OCI-M1 (cell line): ENCODE measurements around the gene ARHGEF10L.

Source experiments
- DNase-seq: peaks from one replicate; lab custom pipeline; 2025; lab: John Stamatoyannopoulos, UW

ARHGEF10L gene

DNA sequence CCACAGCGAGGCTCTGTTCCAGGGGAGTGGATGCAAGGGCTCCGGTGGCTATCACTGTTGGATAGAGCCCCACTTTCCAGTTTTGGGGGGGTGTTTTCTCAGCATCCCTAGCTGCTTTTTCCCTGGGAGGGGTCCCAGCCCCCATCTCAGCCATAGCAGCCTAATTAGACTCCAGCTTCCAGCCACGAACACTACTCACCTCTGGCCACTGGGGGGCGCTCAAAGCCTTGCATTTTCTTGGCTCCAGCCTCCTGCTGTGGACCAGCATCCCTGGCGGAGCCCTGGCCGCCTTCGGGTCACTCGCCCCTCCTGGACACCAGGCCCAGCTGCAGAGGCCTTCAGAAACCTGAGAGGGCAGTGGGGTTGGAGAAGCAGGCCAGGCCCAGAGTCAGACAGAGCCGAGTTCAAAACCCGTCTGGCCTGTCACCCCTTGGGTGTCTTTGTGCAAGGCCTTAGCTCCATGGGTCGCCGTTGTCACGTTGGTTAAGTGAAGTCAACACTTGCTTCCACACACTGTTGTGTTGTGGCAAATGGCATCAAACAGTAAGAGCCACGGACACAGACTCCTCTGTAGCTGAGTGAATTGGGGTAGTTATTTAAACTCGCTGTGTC is 122.2 kb downstream of the ARHGEF10L start:
- DNase-seq, result peak; percentile 72

DNA sequence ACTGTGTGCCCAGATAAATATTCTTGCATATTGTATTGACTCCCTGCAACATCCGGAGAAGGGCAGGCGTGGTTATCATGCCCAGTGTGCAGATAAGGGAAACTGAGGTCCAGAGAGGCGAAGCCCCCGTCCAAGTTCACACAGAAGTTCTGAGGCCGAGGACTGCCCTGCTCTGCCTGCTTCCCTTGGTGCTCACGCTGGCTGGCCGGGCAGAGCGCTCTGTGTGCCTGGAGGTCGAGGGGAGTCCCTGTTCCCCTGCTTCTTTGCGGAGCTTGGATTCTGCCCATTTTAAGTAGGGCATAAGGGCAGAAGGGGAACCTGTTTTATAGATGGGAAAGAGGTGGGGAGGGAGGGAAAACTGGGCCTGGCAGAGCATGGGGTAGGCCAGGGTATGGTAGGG is 122.8 kb downstream of the ARHGEF10L start:
- no peak for DNase-seq

DNA sequence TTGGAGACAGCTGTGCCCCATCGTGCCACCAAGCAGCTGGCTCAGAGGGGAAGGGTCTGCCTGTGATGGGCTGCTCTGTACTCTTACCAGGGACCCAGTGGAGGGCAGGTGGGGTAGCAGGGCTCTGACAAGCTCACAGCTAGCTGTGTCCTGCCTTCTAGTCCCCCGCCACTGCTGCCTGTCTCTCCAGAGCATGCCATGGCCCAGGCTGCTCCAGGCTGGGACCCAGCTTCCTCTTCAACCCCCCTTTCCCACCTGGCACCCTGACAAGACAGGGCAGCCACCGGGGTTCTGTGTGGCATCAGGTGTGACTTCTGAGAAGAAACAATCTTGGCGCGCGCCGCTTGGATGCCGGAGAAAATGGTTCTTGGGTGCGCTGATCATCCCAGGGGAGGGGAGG is 123.3 kb downstream of the ARHGEF10L start:
- no peak for DNase-seq

DNA sequence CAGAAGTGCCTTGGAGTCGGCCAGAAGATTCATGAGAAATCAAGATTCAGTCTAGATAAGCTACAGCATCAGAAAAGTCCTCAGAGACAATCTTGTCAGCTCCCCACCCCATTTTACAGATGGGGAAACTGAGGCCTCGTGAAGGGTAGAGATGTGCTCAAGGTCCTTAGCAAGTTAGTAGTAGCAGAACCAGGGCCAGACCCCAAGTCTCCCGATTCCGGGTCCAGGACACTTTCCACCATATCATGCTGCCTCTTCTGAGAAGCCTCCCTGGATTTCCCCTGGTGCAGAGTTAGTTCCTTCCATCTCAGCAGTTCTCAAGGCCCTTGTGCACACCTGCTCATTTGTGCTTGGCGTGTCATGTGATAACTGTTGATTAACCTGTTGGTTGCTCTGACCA is 124.1 kb downstream of the ARHGEF10L start:
- no peak for DNase-seq

DNA sequence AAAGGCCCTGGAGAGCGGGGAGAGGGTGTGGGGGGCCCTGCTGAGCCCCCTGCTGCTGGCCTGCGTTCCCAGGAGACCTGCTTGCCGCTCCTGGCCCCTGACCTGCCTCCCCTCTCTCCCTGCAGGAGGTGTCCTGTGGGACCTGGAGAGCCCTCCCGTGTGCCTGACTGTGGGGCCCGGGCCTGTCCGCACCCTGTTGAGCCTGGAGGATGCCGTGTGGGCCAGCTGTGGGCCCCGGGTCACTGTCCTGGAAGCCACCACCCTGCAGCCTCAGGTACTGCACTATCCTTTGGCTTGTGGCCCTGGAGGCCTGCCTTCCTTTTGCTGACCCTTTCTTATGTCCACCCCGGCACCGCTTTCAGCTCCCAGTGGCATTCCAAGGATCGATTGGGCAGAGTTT is 124.8 kb downstream of the ARHGEF10L start:
- DNase-seq, result no peak

DNA sequence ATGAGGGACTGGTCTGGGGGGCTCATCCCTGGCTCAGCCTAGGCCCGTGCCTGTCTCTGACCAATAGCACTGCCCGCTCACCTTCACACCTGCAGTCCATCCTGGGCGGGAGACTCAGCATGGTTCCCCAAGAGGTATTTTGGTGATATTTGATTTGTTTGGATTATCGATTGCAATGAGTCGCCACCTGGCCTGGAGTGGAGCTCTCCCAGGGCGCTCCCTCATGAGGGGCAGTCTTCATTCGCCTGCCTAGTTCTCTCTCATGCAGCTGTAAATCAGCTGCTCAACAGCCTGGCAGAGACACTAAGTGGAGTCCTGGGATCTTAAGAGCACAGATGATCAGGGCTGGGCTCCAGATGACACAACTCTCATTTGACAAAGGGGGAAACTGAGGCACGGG is 125.6 kb downstream of the ARHGEF10L start:
- DNase-seq, result no peak

DNA sequence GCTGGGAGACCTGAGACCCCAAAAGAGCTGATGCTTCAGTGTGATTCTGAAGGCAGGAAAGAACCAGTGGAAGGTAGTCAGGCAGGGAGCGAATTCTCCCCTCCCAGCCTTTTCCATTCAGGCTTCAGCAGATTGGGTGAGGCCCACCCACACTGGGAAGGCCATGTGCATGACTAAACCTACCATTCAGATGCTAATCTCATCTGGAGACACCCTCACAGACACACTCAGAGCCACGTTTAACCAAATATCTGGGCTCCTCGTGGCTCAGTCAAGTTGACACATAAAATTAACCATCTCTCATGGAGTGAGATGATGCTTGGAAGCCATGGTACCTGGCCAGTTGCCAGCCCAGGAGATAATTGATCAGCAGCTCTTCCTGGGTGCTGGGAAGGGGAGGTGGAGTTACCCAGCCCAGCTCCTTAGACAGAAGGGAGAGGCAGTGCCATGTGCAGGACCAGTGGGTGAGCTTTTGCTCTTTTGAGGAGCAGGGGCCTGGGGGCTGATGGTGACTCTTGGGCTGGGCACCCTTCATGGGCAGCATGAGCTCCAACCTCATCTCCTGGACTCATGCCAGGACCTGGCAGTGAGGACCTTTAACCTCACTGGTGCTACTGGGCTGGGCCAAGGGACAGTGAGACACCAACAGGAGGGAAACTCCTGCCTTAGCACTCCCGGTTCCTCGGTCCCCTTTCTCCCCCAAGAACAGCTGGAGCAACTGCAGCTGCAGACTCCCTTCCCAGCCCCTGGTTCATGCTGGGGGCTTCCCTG is 126.6 kb downstream of the ARHGEF10L start:
- DNase-seq, result no peak

DNA sequence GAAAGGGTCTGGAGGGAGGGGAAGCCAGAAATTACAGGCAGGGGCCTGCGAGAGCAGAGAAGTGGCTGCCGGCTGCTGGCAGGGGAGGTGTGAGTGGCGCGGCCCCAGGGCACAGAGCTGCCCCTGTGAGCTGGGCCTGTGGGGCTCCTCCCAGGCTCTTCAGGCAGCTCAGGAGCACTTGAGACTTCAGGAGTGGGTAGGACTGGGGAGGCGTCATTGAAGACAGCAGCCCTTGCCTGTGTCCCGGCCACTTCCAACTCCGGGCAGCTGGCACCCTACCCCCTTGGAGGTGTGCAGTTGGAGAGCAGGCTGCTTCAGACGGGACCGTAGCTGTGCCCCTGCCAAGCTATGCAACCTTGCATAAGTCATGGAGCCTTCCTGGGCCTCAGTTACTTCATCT is 128.1 kb downstream of the ARHGEF10L start:
- no peak for DNase-seq

DNA sequence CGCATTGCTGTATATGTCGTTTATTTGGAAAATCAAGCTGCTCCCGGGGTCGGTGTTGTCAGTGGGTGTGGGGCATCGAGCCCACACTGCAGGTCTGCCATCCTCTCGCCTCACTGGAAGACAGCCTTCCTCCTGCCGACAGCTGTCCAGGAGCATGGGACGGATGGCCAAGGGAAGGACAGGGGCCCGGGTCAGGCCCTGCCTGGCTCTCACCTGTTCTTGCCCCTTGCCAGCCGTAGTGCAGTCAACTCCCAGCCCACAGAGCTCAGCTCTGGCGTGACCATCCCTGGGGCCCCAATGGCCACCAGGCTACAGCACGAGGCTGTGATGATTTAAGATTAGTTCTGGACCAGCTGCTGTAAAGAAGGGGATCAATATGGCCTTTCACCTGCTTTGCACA is 128.7 kb downstream of the ARHGEF10L start:
- no peak for DNase-seq

DNA sequence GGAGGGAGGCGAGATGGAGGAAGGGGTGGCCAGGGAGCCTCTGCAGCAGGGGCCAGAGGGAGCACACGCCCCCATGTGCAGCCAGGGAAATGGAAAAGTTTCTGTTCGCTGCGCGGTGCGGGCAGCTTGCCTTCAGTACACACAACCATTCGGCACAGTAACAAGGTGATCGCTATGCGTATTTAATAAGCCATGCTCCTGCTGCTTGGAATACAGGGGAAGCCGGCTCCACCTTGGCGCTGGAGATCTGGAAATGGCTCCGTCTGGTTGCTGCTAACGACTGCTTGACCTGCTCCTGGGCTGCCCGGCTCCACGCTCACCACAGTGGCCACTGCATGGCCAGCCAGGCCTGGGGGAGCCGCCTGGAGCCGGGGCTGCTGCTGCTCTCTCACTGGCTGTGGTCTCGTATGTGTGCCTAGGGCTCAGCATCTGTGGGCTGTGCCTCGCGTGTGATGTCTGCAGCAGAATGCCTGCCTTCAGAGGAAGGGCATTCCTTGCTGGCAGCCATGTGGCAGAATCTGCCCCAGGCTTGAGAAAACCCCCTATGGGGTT is 129.2 kb downstream of the ARHGEF10L start:
- DNase-seq, result no peak

DNA sequence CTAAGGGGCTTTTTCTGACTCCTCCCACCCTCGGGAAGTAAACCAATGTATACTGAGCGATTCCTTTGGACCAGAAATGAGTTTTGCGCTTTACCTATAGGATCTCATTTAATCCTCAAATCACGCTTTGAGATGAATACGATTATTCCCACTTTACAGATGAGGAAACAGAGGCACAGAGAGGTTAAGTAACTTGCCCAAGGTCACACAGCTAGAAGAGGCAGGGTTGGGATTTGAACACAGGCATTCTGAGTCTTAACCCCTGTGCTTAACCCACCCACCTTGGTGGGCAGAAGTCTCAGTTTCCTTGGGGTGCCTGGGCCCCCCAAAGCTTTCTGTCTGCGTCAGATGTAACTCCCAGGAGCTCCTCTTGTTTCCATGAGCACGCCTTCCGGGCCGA is 129.8 kb downstream of the ARHGEF10L start:
- DNase-seq, result no peak

DNA sequence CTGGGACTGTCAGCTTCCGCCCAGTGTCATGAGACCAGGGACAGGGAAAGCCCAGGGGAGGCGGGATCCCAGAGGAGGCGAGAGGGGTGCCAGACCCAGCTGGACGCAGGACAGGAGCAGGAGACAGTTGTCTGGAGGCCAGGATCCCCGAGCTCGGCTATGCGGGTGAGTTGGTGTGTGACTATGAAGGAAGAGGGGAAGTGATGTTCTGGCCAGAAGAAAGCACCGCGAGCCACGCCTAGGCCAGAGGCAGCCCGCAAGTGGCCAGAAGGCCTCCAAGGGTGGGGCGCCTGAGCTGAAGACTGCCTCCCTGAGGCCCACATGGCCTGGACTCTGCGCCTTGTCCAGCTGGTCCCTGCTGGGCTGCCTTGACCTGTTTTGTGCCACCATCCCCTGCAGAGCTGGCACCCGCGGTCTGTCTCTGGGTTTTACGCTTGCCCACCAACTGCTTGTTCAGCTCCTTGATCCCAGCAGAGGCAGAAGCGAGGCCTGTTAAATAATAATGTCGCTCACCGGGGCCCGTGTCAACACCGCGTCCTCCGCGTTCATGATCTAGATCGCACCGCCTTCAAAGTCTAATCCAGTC is 130.5 kb downstream of the ARHGEF10L start:
- DNase-seq, result no peak

DNA sequence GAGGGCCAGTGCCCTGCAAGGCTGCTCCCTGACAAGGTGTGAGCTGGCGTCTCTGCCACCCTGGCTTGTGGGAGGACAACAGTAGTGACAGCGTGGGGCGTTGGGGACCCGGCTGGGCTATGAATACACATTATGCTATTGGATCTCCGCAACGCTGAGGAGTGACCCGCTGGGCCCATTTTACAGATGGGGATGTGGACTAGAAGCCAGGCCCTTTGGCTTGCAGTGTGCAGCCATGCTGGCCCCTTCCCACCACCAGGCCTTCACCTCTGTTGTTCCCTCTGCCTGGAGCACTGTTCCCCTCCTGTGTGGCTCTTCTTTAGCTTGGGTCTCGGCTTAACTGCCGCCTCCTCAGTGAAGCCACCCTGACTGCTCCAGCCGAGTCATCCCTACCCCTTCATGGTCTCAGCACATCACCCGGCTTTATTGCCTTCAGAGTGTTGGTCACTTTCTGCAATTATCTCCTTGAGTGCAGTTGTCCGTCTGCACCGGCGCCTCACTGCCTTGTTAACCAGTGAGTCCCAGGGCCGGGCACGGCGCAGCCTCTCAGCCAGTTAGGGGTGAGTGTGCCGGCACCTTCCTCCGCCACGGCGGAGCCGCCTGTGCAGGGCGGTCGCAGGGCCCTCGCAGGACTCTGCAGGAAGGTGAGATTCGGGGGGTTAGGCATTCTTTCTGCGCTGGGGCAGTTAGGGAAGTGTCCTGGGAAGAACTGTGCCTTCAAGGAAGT is 131.3 kb downstream of the ARHGEF10L start:
- DNase-seq, result no peak

DNA sequence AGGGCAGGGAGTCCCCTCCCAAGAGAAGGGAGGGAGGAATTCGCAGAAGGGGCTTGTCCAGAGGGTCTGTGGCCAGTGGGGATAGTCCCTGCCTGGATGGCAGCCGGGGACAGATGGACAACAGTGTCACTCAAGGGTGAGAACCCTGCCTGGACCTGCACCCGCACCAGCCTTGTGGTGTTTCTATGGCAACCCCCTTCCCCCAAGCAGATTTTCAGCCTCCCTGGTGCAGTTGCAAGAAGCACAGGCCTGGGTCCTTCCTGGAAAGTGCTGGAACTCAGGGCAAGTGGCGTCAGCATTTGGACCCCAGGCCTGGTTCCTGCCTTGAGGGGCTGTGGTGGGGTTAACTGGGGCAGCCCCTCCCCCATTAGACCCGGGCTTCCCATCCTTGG is 131.8 kb downstream of the ARHGEF10L start:
- no peak for DNase-seq

DNA sequence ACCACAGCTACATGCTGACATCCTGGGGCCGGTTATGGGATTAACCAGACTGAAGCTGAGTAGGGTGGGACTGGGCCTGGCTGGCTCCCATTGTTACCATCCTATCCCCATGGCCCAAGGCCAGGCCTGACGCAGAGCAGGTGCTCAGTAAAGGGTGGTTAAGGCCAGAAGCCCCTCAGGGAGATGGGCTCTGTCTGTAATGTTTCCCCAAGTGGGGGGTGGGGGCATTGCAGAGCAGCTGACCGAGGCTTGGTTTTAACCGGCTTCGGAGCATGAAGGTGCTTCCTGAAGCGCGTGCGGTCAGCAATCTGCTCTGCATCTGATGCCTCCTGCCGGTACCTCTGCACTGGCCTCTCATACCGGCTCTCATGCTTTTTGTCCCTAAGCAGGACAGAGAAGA is 132.2 kb downstream of the ARHGEF10L start:
- DNase-seq, result no peak

DNA sequence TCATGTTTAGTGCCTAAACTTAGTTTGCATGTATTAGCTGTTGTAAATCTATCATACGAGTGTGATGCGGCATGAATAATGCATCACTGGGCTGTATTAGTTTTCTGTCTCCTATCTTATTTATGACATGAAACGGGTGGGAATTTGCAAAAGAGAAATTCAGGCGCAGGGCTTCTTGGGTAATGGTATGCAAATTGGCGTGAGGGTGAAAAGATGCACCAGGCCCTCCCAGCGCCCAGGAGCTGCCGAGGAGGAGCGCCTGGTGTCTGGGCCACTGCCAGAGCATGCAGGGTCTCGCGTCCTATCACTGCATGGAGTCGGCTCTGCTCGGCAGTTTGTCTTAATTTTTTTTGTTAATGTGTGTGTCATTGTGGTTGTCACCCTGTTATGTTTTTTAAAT is 132.7 kb downstream of the ARHGEF10L start:
- DNase-seq, result no peak

DNA sequence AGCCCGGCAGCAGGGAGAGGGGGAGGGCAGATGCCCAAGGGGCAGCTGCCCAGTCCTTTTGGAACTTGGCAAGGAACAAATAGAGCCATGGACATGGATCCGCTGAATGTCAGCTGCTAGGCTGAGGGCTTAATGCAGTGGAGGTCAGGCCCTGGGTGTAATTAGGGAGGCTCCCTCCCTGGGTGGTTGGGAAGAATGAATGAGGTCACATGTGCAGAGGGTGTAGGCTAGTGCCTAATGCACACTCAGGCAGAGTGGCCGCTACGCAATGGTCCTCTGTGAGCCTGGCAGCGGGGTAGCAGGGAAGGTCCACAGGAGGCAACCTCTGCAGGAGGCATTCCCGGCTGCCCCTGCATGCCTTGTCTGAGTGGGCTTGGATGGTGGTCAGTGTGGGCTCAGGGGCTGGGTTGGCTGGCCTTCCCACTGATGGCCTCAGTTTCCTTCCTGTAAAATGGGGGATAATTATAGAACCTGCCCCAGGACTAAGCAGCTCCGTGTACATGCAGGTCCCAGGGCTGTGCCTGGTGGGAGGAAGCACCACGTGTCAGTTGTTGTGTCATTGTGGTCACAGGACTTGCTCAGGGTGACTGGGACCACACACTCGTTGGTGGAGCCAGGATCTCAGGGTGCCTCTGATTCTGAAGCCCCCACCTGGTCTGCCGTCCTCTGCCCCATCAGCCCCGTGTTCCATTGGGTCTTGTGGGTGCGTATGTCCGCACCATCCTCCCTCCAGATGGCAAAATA is 134.0 kb downstream of the ARHGEF10L start:
- no peak for DNase-seq

DNA sequence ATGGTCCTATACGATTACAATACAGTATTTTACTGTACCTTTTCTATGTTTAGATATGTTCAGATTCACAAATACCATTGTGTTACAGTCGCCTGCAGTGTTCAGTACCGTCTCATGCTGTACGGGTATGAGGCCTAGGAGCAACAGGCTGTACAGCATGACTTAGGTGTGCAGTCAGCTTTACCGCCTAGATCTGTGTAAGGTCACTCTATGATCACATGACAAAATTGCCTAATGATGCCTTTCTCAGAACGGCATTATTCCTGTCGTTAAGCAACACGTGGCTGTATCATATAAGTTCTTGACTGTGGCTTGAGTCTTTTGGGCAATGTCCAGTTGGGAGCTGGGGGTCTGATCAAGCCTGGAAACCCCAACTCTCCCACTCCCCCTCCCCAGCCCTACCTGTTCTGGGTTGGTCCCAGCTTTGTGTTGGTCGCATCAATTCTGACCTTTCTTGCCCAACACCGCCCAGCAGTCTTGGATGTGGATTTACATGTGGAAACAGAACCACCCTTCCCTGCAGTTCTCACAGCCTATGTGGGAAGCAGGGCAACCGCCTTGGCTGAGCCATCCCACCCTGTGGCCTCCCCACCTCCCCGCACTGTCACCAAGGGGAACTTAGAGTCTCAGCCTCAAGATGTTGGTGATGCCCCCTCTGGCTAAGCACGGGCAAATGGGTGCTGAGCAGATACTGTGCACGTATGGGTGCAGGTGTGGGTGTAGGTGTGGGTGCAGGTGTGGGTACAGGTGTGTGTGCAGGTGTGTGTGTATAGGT is 135.4 kb downstream of the ARHGEF10L start:
- DNase-seq, result no peak

DNA sequence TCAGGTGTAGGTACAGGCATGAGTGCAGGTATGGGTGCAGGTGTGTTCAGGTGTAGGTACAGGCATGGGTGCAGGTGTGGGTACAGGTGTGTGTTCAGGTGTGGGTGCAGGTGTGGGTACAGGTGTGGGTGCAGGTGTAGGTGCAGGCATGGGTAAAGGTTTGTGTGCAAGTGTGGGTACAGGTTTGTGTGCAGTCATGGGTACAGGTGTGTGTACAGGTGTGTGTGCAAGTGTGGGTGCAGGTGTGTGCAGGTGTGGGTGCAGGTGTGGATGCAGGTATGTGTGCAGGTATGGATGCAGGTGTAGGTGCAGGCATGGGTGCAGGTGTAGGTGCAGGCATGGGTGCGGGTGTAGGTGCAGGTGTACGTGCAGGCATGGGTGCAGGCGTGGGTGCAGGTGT is 136.2 kb downstream of the ARHGEF10L start:
- no peak for DNase-seq

DNA sequence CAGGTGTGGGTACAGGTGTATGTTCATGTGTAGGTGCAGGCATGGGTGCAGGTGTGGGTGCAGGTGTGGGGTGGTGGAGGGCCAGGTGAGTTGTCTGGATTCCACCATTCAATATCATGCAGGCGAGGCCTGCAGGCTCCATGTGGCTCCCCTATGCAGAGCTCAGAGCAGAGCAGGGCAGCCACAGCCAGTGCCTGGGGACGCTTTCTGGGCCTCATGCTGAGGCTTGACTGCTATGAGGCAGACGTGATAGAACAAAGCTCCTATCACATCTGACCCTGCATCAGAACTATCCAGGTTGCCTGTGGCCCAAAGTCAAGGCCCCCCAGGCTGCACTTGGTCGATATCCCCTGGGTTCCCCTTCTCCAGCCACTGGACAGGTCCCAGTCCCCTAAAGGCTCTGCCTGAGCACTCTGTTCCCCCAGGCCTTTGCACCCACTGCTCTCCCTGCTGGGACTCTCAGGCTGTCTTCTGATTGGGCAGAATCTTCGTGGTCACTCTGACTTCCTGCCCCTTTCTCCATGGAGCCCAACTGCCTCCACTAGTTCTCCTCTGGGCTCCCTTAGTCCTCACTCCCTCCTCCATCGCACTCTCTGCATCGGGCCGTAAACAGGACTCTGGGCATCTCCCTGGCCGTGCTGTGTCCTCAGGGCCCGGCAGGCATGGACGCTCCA is 137.0 kb downstream of the ARHGEF10L start:
- DNase-seq, result no peak

DNA sequence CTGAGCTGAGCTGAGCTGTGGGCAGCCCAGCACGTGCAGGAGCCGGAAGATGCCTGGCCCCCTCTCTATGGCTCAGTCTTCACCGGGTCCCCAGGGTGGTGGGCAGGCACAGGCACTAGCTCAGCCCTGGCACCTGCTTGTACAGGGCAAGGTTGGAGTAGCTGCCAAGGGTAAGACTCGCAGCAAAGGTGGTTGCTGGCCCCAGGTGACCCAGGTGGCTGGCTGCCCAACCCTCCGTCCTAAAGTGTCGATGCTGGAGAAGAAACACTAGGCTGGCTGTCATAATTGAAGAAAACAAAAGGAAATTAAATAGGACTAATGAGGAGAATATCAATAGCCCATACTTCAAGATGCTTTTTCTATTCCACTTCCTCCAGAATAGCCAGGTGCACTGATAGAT is 138.5 kb downstream of the ARHGEF10L start:
- no peak for DNase-seq
